ENCODE measurements around the gene RAP1GDS1.

RAP1GDS1 gene

DNA sequence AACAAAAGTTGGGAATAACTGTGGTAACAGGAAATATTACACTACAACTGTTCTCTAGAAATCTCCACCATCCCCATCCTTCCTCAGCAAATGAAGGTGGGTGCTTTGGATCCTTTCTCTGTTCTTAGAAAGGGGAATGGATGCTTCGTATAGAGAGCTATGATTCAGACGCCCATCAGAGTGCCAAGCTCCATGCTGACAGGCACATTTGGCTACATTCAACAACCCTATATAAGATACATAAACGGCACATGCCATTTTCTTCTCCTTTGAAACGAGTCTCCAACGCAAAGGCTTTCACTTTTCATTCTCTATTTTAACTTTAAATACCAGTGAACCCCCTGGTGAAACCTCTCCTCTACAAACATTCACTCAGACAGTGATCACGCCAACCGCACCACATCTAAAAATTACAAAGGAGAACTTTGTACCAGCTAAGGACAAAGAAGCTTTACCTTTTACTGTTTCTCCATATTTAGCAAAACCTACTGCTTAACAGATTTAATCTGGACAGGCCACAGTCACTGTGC is 224.7 kb downstream of the RAP1GDS1 start:
- no peak for DNase-seq

DNA sequence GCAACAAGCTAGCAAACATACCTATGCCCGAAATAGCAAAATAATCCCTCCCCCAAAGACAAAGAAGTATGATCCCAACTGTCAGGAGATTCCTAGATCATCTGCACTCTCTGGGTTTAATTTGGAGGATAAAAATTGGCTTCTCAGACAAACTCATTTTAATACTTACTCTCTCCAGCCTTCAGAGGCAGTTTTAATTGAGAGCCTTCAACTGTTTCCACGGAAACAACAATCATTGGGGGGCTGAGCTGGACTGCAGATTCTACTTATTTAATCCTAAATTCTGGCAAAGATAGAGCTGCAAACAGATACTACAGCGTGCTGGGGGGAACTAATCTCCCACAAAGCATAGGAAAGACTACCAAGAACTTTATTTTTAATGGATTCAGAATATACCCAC is 229.1 kb downstream of the RAP1GDS1 start:
- no peak for DNase-seq

DNA sequence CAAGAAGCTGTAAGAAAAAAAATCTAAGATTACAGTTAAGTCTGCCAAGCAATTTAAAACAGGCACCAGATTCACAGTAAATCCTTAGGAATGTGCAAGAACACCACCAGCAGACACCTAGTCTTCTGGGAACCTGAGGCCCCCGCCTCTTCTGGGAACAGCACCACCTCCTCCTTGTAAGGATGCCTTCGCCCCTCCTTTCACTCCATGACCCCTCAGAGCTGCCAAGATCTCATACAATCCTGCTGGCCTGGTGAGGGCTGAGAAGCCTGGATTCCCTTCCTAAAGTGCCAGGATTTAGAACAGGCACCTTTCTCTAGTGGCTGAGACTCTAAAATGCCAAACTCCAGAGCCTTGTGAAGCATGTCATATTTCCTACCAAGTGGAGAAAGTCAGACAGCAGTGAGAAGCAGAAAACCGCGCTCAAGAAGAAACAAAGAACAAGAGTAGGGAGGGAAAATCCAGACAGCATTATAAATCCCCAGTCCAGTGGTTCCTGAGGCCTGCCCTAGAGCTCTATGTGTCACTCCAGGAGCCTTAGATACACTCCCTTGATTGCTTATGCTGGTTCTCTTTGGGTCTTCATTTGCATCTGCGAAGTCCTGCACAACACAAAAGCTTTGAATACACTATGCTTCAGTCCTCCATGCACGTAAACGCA is 230.8 kb downstream of the RAP1GDS1 start:
- no peak for DNase-seq

DNA sequence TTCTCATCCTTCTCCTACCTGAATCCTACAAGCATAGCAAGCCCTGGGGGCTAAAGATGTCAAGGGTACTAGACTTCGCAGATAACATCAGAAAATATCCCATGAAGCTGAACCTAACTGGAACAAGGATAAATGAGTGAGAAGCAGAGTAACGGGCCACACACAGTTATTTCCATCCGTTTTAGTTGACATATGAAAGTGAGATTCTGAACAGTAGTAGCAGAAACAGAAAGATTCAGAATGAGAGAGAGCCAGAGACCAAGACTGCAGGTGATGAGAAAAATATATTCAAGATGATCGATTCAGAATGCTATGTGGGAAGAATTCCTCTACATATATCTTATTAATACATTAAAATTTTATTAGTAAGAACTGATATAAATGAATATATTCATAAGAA is 232.1 kb downstream of the RAP1GDS1 start:
- DNase-seq: no peak
